Renal cortex interstitium (tissue), 11 donors: ENCODE measurements around the gene QDPR. TPM values are rescaled to one million over a fixed set of nuclear protein-coding genes. Genes with fewer than 3 reads are reported as not detected.
"Not testable (repeated sequence)": the region's sequence is repeated elsewhere in the genome, so short reads cannot be mapped to it uniquely, and the experiment has no call there.

Experiments
- DNase-seq, 11 donors: peaks; one replicate each; pipeline ENCODE4 v3.0.0-alpha.2; 2013; ENCODE audit warnings: low read depth in 9 of 11, low spot score in 4 of 11; ENCODE audit errors: extremely low read depth in 1 of 11
- polyA plus RNA-seq, 3 donors: library from polyadenylated mRNA; unstranded; fragments of 120-200 nt; gene quantifications; one replicate each; pipeline ENCODE4 v1.2.1, GENCODE V29; 2013; ENCODE audit not compliant: insufficient read length in 3 of 3

Gene QDPR
- polyA plus RNA-seq, 3 donors, result 50.6 to 62.4 (median 53.9) TPM

- DNase-seq, result not testable (repeated sequence)
Measured at GRCh38 chr4:17537060-17537459, 25.2 kb upstream of the QDPR start.

- DNase-seq, result no peak
Measured at GRCh38 chr4:17535906-17536305, 24.0 kb upstream of the QDPR start.

- DNase-seq, result no peak
Measured at GRCh38 chr4:17535242-17535641, 23.4 kb upstream of the QDPR start.

- DNase-seq, result no peak
Measured at GRCh38 chr4:17534705-17535104, 22.8 kb upstream of the QDPR start.

- DNase-seq, result no peak
Measured at GRCh38 chr4:17531538-17532285, 19.8 kb upstream of the QDPR start.

GRCh38 chr4:17528551-17529165 lies 16.8 kb upstream of the QDPR start:
- no peak for DNase-seq

GRCh38 chr4:17526695-17527477 lies 15.0 kb upstream of the QDPR start:
- DNase-seq, result peak in 1 of 11 donors; percentile 18

- DNase-seq, result no peak
Measured at GRCh38 chr4:17523662-17524061, 11.8 kb upstream of the QDPR start.

GRCh38 chr4:17521595-17521994 lies 9.7 kb upstream of the QDPR start:
- DNase-seq, result no peak

- DNase-seq, result no peak
Measured at GRCh38 chr4:17517664-17518063, 5.8 kb upstream of the QDPR start.

GRCh38 chr4:17516980-17517379 lies 5.1 kb upstream of the QDPR start:
- no peak for DNase-seq

- no peak for DNase-seq
Measured at GRCh38 chr4:17515445-17516407, 3.8 kb upstream of the QDPR start.

- no peak for DNase-seq
Measured at GRCh38 chr4:17514865-17515264, 3.0 kb upstream of the QDPR start, which contains the start of gene CLRN2. Gene CLRN2, plus strand, starts transcription at chr4:17515165. Its CDS starts 102 bp downstream, at chr4:17515267.

- no peak for DNase-seq
Measured at GRCh38 chr4:17512973-17513665, 1.2 kb upstream of the QDPR start.

- DNase-seq, result no peak
Measured at GRCh38 chr4:17511509-17511949, 361 bp downstream of the QDPR start.

GRCh38 chr4:17511051-17511450 lies 839 bp downstream of the QDPR start:
- DNase-seq, result no peak

GRCh38 chr4:17510582-17510981 lies 1.3 kb downstream of the QDPR start:
- DNase-seq, result no peak

- DNase-seq, result no peak
Measured at GRCh38 chr4:17504081-17504480, 7.8 kb downstream of the QDPR start.
